GM18508 (cell line): ENCODE measurements around the gene APH1A.
"Not testable (repeated sequence)": the region's sequence is repeated elsewhere in the genome, so short reads cannot be mapped to it uniquely, and the experiment has no call there.

Experiments
- ATAC-seq: cut with Tn5 transposase; IDR thresholded peaks from one replicate; pipeline ENCODE4 v1.9.1; 2021; ENCODE audit warnings: moderate number of reproducible peaks; ENCODE audit not compliant: insufficient read depth, unreplicated experiment

Gene APH1A

GRCh38 chr1:150234566-150235293, 34.1 kb downstream of the APH1A start:
- no peak for ATAC-seq

GRCh38 chr1:150234309-150234565, 34.6 kb downstream of the APH1A start:
- no peak for ATAC-seq

- ATAC-seq: no peak
Measured at GRCh38 chr1:150233359-150234308, 35.2 kb downstream of the APH1A start.

- ATAC-seq: not testable (repeated sequence)
Measured at GRCh38 chr1:150232921-150233320, 35.9 kb downstream of the APH1A start.

GRCh38 chr1:150228246-150228645, 40.6 kb downstream of the APH1A start:
- not testable (repeated sequence) for ATAC-seq

GRCh38 chr1:150227228-150227627, 41.6 kb downstream of the APH1A start:
- no peak for ATAC-seq

- ATAC-seq: no peak
Measured at GRCh38 chr1:150226486-150226885, 42.3 kb downstream of the APH1A start.

GRCh38 chr1:150225546-150225945, 43.3 kb downstream of the APH1A start:
- no peak for ATAC-seq

GRCh38 chr1:150224983-150225382, 43.8 kb downstream of the APH1A start:
- no peak for ATAC-seq

- ATAC-seq: no peak
Measured at GRCh38 chr1:150221552-150221951, 47.3 kb downstream of the APH1A start.

GRCh38 chr1:150215855-150216254, 53.0 kb downstream of the APH1A start:
- ATAC-seq: not testable (repeated sequence)
